HCT116 (cell line): Measurements from ENCODE around the gene FANCD2OS. TPM values are rescaled to one million over a fixed set of nuclear protein-coding genes. Genes with fewer than 3 reads are reported as not detected.

Experiments
- ATAC-seq: fragments of 200-7000 bp; cut with Tn5 transposase; 2 replicates; pipeline ENCODE4 v1.9.1; 2020; ENCODE audit warnings: mild to moderate bottlenecking, moderate library complexity
- BruUV-seq: library from RNA; stranded (reverse); fragments of 400-500 nt; replicated peaks from 2 replicates; lab custom pipeline; 2021; lab: Mats Ljungman, UMichigan
- CTCF ChIA-PET: fragments of 300-600 bp; sonication (Branson Sonifier 250); formaldehyde crosslinking; loops from one replicate; lab custom pipeline; 2021; ENCODE audit warnings: antibody characterized with exemption; lab: Charles Lee
- POLR2A ChIA-PET: fragments of 300-600, 350-600 bp; sonication (Branson Sonifier 250); formaldehyde crosslinking; loops from one replicate; lab custom pipeline; 2021; ENCODE audit warnings: antibody characterized with exemption; lab: Charles Lee
- RAD21 ChIA-PET, 2 experiments: fragments of 300-600 bp; sonication (Branson Sonifier 250); formaldehyde crosslinking; loops; one replicate each; lab custom pipeline; 2023; ENCODE audit warnings: low total read pairs in 2 of 2; ENCODE audit not compliant: uncharacterized antibody in 2 of 2, unreplicated experiment in 2 of 2, low non-redundant PET in 1 of 2; lab: Charles Lee
- DNase-seq: peaks from one replicate; pipeline ENCODE4 v3.0.0-alpha.2; 2010; ENCODE audit warnings: low read depth, low spot score
- H2AFZ ChIP-seq: fragments of 200-600 bp; shearing (Covaris generic), sonication (generic); 2 replicates; pipeline ENCODE4 v1.6.1; 2017; ENCODE audit warnings: low read depth, mixed run types, mixed read lengths, antibody characterized with exemption, low read length; ENCODE audit not compliant: poor library complexity, severe bottlenecking
- H3K27ac ChIP-seq: 2 replicates; pipeline ENCODE4 v1.5.1; 2012; ENCODE audit warnings: low read depth, low read length
- H3K27me3 ChIP-seq: fragments of 200-600 bp; sonication (generic); 2 replicates; pipeline ENCODE4 v1.6.1; 2016; ENCODE audit warnings: mixed run types, low read length, mixed read lengths; ENCODE audit not compliant: insufficient read depth
- H3K36me3 ChIP-seq, 2 experiments: fragments of 200-500 bp in 1 of 2; fragments of 200-600 bp in 1 of 2; sonication (Bioruptor generic) in 1 of 2; sonication (generic) in 1 of 2; 2 replicates each; pipeline versions ENCODE4 v1.5.1 to v1.6.1; 2014 to 2016; ENCODE audit warnings: low read length in 2 of 2, inconsistent platforms in 1 of 2, mixed read lengths in 1 of 2, mixed run types in 1 of 2; ENCODE audit not compliant: insufficient read depth in 2 of 2, control insufficient read depth in 1 of 2
- H3K4me1 ChIP-seq, 2 experiments: fragments of 200-600 bp in 1 of 2; sonication (generic) in 1 of 2; 2 replicates each; pipeline versions ENCODE4 v1.5.1 to v1.6.1; 2012 to 2017; ENCODE audit warnings: low read length in 2 of 2, inconsistent platforms in 1 of 2, mild to moderate bottlenecking in 1 of 2, mixed read lengths in 1 of 2, mixed run types in 1 of 2, moderate library complexity in 1 of 2; ENCODE audit not compliant: insufficient read depth in 2 of 2, control insufficient read depth in 1 of 2
- H3K4me2 ChIP-seq: fragments of 200-600 bp; sonication (generic); 2 replicates; pipeline ENCODE4 v1.6.1; 2017; ENCODE audit warnings: mixed run types, low read length, mixed read lengths
- H3K4me3 ChIP-seq, 2 experiments: fragments of 200-600 bp in 1 of 2; sonication (generic) in 1 of 2; replicated peaks in 1 of 2; 2 replicates each; pipeline ENCODE4 v1.5.1; 2011 to 2016; ENCODE audit warnings: low read length in 2 of 2, control low read depth in 1 of 2, low read depth in 1 of 2, mild to moderate bottlenecking in 1 of 2, mixed read lengths in 1 of 2, mixed run types in 1 of 2
- H3K79me2 ChIP-seq: fragments of 200-600 bp; sonication (generic); 2 replicates; pipeline ENCODE4 v1.6.1; 2017; ENCODE audit warnings: mild to moderate bottlenecking, mixed run types, low read length, moderate library complexity, mixed read lengths; ENCODE audit not compliant: insufficient read depth
- H3K9ac ChIP-seq: fragments of 200-600 bp; sonication (generic); 2 replicates; pipeline ENCODE4 v1.6.1; 2016; ENCODE audit warnings: low read length, mixed read lengths
- H3K9me2 ChIP-seq: fragments of 200-600 bp; sonication (generic), shearing (Covaris generic); 2 replicates; pipeline ENCODE4 v1.6.1; 2017; ENCODE audit warnings: mixed run types, mild to moderate bottlenecking, moderate library complexity; ENCODE audit not compliant: insufficient read depth
- H3K9me3 ChIP-seq, 2 experiments: fragments of 200-500 bp in 1 of 2; fragments of 200-600 bp in 1 of 2; sonication (Bioruptor generic) in 1 of 2; sonication (generic) in 1 of 2; 2 replicates each; pipeline ENCODE4 v1.6.1; 2014 to 2017; ENCODE audit warnings: low read length in 2 of 2, mixed read lengths in 2 of 2, inconsistent platforms in 1 of 2, low read depth in 1 of 2, mild to moderate bottlenecking in 1 of 2, mixed run types in 1 of 2, moderate library complexity in 1 of 2; ENCODE audit not compliant: control insufficient read depth in 1 of 2, insufficient read depth in 1 of 2
- H4K20me1 ChIP-seq: fragments of 200-600 bp; sonication (generic), shearing (Covaris generic); 2 replicates; pipeline ENCODE4 v1.6.1; 2017; ENCODE audit warnings: mixed run types, mild to moderate bottlenecking, moderate library complexity; ENCODE audit not compliant: insufficient read depth
- ATF3 ChIP-seq: IDR thresholded peaks from 2 replicates; pipeline ENCODE4 v1.6.1; 2012
- CTCF ChIP-seq, 3 experiments: fragments of 200-600 bp in 1 of 3; sonication (generic) in 1 of 3; IDR thresholded peaks in 2 of 3; conservative IDR thresholded peaks in 1 of 3; 2 replicates each; pipeline ENCODE4 v1.5.1; 2012 to 2017; ENCODE audit warnings: low read depth in 2 of 3, low read length in 2 of 3, antibody characterized with exemption in 1 of 3, borderline replicate concordance in 1 of 3, control low read depth in 1 of 3, mild to moderate bottlenecking in 1 of 3, mixed read lengths in 1 of 3, mixed run types in 1 of 3, moderate library complexity in 1 of 3; ENCODE audit not compliant: insufficient read depth in 1 of 3
- EZH2 ChIP-seq: fragments of 200-600 bp; sonication (generic); IDR thresholded peaks from 2 replicates; pipeline ENCODE4 v1.6.1; 2017; ENCODE audit warnings: antibody characterized with exemption, mixed run types
- MAX ChIP-seq: IDR thresholded peaks from 2 replicates; pipeline ENCODE4 v1.6.1; 2012
- REST ChIP-seq: IDR thresholded peaks from 2 replicates; pipeline ENCODE4 v1.6.1; 2012; ENCODE audit warnings: low read depth
- SIN3A ChIP-seq: IDR thresholded peaks from 2 replicates; pipeline ENCODE4 v1.6.1; 2012; ENCODE audit warnings: low read depth
- TCF7L2 ChIP-seq: IDR thresholded peaks from 2 replicates; pipeline ENCODE4 v1.7.0; 2011; ENCODE audit warnings: borderline replicate concordance, inconsistent platforms; ENCODE audit not compliant: insufficient read depth, insufficient read length; ENCODE audit errors: extremely low read depth
- ZNF274 ChIP-seq: fragments of 200-500 bp; sonication (Bioruptor generic); IDR thresholded peaks from 2 replicates; pipeline ENCODE4 v1.6.1; 2014; ENCODE audit warnings: mild to moderate bottlenecking, low read depth, low read length, inconsistent platforms
- intact Hi-C: fragments of 100-400 bp; cut with micrococcal nuclease; formaldehyde crosslinking; loops from 2 replicates; pipeline ENCODE4 v1.10.0; 2022
- total RNA-seq: library from RNA; stranded (reverse); gene quantifications from one replicate; pipeline ENCODE4 v1.2.1, GENCODE V29; 2021; ENCODE audit not compliant: unreplicated experiment

Gene FANCD2OS
- total RNA-seq, 1 experiment from 2014 or later = not detected

GRCh38 chr3:10145685-10146084 is 37.6 kb upstream of the FANCD2OS start:
- POLR2A ChIA-PET = no interaction called here

More at GRCh38 chr3:10145685-10146084, 37.6 kb upstream of the FANCD2OS start:
- H3K9me2 ChIP-seq = no peaks in the 10 kb centered on the region
- RAD21 ChIA-PET = no interaction called here
- H3K79me2 ChIP-seq = peaks cover 84% of the 10 kb centered on the region
- no peak overlapping the region for H2AFZ ChIP-seq
- H3K4me3 ChIP-seq = no peak overlapping the region
- DNase-seq (no peak), ATAC-seq (no peak)
- H3K27me3 ChIP-seq = no peaks in the 10 kb centered on the region
- H4K20me1 ChIP-seq = peaks cover 3% of the 10 kb centered on the region; the same call in 1 of the 2 replicates
- BruUV-seq = no TSS peak
- H3K4me2 ChIP-seq = no peak overlapping the region
- no peak overlapping the region for H3K9ac ChIP-seq
- no peaks in the 10 kb centered on the region for H3K9me3 ChIP-seq
- peaks cover 4 to 22% of the 10 kb centered on the region in 2 experiments; a peak in 3 of 4 replicates for H3K4me1 ChIP-seq
- H3K36me3 ChIP-seq = peaks cover 11 to 31% of the 10 kb centered on the region in 2 experiments; a peak in 3 of 4 replicates
- intact Hi-C loops = no loop called here
- CTCF ChIA-PET = no interaction called here
- no peak for TF ChIP-seq ATF3
- TF ChIP-seq ZNF274 = no peak
- TF ChIP-seq CTCF (IDR thresholded peaks at IDR 0.05 in 2 of 3, conservative IDR thresholded peaks at IDR 0.05 in 1 of 3; ENCODE audit: borderline replicate concordance in 1 of 3, insufficient read depth in 1 of 3, low read depth in 2 of 3, low read length in 2 of 3) = no peak
- TF ChIP-seq EZH2 = no peak
- no peak for TF ChIP-seq MAX
- no peak for TF ChIP-seq SIN3A
- TF ChIP-seq TCF7L2 = no peak
- TF ChIP-seq REST = no peak
- H3K27ac ChIP-seq = no peak overlapping the region
